Measurements from ENCODE around the gene SHOX.
"Not testable (repeated sequence)": the region's sequence is repeated elsewhere in the genome, so short reads cannot be mapped to it uniquely, and the experiment has no call there.

SHOX gene

GRCh38 chrX:622802-623201 lies 7.8 kb upstream of the SHOX start:
- not testable (repeated sequence) for DNase-seq

GRCh38 chrX:623268-623598 lies 7.4 kb upstream of the SHOX start:
- no peak for DNase-seq

GRCh38 chrX:623599-624315 lies 6.8 kb upstream of the SHOX start:
- DNase-seq, result no peak

GRCh38 chrX:625137-625691 lies 5.4 kb upstream of the SHOX start:
- no peak for DNase-seq

- not testable (repeated sequence) for DNase-seq
Observed at GRCh38 chrX:626047-626446, 4.5 kb upstream of the SHOX start.

- DNase-seq, result no peak
Observed at GRCh38 chrX:626745-627509, 3.7 kb upstream of the SHOX start.

- no peak for DNase-seq
Observed at GRCh38 chrX:627510-627981, 3.0 kb upstream of the SHOX start.

GRCh38 chrX:627995-628394 lies 2.6 kb upstream of the SHOX start:
- no peak for DNase-seq

DNA sequence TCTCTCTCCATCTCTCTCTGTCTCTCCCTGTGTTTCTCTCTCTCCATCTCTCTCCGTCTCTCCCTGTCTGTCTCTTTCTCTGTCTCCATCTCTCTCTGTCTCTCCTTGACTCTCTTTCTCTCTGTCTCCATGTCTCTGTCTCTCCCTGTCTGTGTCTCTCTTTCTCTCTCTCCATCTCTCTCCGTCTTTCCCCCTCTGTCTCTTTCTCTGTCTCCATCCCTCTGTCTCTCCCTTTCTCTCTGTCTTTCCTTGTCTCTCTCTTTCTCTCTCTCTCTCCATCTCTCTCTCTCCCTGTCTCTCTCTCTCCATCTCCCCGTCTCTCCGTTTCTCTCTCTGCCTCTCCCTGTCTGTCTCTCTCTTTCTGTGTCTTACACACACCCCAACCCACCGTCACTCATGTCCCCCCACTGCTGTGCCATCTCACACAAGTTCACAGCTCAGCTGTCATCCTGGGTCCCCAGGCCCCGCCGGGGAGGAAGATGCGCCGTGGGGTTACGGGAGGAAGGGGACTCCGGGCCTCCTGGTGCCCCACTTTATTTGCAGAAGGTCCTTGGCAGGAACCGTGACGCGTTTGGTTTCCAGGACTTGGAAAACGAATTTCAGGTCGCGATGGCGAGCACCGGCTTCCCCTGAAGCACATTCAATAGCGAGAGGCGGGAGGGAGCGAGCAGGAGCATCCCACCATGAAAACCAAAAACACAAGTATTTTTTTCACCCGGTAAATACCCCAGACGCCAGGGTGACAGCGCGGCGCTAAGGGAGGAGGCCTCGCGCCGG lies 1.2 kb upstream of the SHOX start:
- no peak for DNase-seq

GRCh38 chrX:630007-630611 lies 482 bp upstream of the SHOX start:
- DNase-seq, result no peak

DNA sequence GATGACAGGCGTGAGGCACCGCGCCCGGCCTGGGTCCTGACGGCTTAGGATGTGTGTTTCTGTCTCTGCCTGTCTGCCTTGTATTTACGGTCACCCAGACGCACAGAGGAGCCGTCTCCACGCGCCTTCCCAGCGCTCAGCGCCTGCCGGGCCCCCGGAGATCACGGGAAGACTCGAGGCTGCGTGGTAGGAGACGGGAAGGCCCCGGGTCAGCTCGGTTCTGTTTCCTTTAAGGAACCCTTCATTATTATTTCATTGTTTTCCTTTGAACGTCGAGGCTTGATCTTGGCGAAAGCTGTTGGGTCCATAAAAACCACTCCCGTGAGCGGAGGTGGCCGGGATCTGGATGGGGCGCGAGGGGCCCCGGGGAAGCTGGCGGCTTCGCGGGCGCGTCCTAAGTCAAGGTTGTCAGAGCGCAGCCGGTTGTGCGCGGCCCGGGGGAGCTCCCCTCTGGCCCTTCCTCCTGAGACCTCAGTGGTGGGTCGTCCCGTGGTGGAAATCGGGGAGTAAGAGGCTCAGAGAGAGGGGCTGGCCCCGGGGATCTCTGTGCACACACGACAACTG lies 1.3 kb downstream of the SHOX start:
- no peak for DNase-seq

DNA sequence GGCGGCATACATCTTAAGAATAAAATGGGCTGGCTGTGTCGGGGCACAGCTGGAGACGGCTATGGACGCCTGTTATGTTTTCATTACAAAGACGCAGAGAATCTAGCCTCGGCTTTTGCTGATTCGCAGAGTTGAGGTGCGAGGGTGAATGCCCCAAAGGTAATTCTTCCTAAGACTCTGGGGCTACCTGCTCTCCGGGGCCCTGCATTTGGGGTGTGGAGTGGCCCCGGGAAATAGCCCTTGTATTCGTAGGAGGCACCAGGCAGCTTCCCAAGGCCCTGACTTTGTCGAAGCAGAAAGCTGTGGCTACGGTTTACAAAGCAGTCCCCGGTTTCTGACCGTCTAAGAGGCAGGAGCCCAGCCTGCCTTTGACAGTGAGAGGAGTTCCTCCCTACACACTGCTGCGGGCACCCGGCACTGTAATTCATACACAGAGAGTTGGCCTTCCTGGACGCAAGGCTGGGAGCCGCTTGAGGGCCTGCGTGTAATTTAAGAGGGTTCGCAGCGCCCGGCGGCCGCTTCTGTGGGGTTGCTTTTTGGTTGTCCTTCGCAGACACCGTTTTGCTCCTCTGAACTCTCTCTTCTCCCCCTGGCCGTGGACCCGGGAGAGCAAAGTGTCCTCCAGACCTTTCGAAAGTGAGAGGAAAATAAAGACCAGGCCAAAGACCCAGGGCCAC lies 1.9 kb downstream of the SHOX start:
- no peak for DNase-seq

DNA sequence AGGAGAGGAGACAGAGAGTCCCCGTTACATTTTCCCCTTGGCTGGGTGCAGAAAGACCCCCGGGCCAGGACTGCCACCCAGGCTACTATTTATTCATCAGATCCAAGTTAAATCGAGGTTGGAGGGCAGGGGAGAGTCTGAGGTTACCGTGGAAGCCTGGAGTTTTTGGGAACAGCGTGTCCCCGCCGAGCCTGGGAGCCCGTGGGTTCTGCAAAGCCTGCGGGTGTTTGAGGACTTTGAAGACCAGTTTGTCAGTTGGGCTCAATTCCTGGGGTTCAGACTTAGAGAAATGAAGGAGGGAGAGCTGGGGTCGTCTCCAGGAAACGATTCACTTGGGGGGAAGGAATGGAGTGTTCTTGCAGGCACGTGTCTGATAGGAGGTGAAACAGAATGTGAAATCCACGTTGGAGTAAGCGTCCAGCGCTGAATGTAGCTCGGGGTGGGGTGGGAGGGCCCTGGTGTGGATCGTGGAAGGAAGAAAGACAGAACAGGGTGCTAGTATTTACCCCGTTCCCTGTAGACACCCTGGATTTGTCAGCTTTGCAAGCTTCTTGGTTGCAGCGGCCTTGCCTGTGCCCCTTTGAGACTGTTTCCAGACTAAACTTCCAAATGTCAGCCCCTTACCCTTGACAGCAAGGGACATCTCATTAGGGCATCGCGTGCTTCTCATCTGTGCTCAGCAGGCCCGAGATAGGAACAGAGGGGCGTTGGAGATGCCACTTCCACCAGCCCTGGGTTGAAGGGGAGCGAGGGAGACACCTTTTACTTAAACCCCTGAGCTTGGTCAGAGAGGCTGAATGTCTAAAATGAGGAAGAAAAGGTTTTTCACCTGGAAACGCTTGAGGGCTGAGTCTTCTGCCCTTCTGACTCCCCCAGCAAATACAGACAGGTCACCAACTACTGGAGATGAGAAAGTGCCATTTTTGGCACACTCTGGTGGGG lies 2.7 kb downstream of the SHOX start:
- no peak for DNase-seq

DNA sequence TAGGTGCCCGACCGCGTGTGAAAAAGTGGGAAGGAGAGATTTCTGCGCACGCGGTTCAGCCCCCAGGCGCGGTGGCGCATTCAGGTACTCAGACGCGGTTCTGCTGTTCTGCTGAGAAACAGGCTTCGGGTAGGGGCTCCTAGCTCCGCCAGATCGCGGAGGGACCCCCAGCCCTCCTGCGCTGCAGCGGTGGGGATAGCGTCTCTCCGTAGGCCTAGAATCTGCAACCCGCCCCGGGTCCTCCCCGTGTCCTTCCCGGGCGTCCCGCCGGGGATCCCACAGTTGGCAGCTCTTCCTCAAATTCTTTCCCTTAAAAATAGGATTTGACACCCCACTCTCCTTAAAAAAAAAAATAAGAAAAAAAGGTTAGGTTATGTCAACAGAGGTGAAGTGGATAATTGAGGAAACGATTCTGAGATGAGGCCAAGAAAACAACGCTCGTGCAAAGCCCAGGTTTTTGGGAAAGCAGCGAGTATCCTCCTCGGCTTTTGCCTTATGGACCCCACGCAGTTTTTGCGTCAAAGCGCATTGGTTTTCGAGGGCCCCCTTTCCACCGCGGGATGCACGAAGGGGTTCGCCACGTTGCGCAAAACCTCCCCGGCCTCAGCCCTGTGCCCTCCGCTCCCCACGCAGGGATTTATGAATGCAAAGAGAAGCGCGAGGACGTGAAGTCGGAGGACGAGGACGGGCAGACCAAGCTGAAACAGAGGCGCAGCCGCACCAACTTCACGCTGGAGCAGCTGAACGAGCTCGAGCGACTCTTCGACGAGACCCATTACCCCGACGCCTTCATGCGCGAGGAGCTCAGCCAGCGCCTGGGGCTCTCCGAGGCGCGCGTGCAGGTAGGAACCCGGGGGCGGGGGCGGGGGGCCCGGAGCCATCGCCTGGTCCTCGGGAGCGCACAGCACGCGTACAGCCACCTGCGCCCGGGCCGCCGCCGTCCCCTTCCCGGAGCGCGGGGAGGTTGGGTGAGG lies 3.7 kb downstream of the SHOX start:
- no peak for DNase-seq

- no peak for DNase-seq
Observed at GRCh38 chrX:635428-636090, 5.0 kb downstream of the SHOX start.

DNA sequence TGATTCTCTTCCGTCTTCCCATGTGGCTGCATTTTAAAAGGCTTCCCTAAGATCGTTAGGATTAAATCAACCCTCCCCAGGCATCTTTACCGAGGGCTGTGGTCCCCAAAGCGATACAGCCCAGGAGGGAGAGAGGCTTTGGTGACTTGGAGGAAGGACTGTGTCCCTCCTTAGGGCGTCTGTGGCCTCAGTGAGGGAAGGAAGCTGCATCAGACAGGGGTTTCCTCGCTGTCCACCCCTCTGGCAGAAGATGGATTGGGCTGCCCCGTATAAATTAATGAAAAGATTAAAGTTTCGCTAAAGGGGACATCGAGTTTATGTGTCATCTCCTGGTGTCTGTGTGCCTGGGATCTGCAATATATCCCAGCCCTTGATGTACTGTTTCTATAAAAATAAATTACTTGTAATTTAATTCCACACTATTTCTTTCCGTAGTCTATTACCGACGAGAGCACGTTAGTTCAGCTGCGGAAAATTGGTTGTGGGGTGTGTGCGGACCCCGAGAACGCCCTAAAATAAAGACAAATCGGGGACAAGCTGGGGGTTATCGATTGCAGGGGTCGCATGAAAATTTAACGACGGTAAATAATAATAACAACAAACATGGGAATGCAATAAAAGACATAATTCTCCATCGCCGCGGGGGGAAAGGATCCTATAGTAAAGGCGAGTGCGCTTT lies 6.5 kb downstream of the SHOX start:
- DNase-seq, result no peak

DNA sequence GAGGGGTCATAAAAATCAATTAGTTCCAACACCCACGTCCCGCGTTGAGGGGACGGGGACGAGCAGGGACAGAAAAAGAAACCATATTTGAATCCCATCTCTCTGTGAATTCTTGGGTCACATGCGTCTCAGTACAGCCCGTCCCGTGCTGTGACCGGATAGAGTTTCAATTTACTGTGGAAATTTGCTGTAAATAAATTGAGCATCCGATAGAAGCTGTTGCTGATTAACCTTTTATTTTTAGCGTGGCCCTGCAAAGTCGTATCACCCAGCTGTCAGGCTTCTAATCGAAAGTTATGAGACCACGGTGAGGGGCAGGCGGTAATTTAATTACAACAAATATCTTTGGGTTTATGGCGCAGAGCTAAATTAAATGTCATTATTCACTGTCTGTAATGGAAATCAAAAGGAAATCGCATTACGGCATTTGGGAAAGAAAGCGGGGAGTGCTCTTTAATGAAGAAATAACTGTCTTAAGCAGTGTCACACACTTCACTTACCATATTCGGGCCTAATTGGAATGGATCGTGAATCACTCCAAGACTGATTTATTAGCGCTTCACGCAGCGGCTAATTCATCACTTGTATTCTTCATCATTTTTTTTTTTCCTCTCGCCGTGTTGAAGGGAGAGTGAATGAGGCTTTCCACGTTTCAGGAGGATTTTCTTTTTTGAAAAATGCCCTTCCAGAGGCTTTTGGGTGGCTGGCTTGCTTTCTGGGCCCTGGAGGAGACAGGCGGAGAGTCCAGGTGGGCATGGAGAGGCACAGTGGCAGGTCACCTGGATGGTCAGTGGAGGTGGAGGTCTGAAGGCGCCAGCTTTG lies 7.3 kb downstream of the SHOX start:
- no peak for DNase-seq
